ENCODE results near the gene TM4SF5.
"Not testable (repeated sequence)": the region's sequence is repeated elsewhere in the genome, so short reads cannot be mapped to it uniquely, and the experiment has no call there.

The TM4SF5 gene

DNA sequence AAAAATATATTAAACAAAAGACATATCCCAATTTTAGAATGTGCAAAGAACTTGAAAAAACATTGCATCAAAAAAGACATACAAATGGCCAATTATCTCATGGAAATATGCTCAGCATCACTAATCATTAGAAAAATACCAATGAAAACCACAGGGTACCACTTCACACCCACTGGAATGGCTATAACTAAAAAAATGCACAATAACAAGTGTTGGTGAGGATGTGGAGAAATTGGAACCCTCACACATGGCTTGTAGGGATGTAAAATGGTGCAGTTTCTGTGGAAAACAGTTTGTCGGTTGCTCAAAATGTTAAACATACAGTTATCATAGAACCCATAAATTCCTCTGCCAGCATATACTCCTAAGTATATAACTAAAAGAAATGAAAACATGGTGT lies 23.5 kb downstream of the TM4SF5 start:
- DNase-seq: no peak

DNA sequence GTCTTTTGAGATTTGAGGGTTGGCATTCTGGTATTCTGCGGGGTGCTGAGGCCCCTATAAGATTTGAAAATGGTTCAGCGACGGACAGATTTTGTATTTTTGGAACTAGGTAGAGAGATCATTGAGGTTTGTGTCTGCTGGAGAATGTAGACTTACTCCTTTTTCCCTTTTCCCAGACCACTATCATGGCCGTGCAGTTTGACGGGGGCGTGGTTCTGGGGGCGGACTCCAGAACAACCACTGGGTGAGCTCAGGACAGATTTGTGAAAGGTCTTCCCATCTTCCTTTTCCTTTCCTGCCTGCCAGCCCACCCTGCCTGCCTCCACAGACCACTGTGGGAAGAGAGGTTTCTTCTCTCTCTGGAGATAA lies 24.9 kb downstream of the TM4SF5 start:
- DNase-seq: peak; percentile 73

GRCh38 chr17:4800462-4801196 lies 28.9 kb downstream of the TM4SF5 start:
- DNase-seq: no peak

GRCh38 chr17:4802228-4802627 lies 30.5 kb downstream of the TM4SF5 start, which contains the start of gene C17orf114:
Gene C17orf114, minus strand, starts transcription at chr17:4802328.
- no peak for DNase-seq

DNA sequence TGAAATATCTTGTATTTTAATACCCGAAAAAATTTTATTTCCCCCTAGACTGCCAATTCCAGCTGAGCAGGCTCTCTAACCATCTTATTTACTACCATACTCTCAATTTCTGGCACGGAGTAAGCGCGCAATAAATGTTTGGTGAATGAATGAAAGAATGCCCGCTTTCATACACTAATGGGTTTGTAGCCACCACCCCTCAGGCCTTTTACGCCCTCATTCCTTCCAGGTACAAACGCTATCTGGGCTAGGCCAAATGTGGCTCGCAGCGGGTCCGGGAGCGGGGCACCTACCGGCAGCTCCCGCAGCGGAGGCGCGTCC lies 34.7 kb downstream of the TM4SF5 start:
- peak; percentile 58 for DNase-seq

DNA sequence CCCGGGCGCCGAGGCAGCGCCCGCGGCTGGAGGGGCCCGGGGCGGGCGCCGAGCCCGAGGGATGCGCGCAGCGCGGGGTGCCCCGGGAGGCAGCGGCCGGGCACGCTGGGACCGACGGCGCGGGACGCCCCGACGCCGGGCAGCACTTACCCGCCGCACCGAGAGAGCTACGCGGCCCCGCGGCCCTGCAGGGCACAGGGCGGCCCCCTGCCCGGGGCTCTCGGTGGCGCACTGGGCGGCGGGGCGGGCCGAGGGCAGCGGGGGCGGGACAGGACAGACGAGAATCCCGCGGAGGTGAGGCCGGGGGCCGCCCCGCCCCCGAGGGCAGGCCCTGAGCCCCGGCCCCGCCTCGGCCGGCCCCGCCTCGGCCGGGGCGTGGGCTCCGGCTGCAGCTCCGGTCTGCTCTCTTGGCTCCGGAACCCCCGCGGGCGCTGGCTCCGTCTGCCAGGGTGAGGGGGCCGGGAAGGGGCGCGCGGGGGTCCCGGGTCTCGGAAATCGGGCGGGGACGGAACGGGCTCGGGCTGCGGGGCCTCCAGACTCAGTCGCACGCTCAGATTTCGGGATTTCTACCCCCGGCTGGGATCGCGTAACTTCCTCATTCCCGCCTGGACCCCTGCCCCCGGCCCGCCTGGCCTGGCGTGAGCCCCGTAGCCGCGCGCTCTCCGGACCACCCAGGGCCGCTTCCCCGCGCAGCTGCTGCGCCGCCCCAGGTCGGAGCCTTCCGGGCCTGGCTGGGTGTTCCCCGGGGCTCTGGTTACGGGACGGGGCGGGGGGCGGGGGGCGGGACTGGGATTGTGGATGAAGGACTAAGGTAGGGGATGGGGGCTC lies 35.3 kb downstream of the TM4SF5 start, which contains the start of gene PLD2:
TSS of gene PLD2 (plus strand) at position 376 of the 828 bp plus-strand sequence. CDS start 621 bp downstream, outside the sequence.
- DNase-seq: peak; percentile 95

- DNase-seq: no peak
Observed at GRCh38 chr17:4807605-4808377, 36.1 kb downstream of the TM4SF5 start.

DNA sequence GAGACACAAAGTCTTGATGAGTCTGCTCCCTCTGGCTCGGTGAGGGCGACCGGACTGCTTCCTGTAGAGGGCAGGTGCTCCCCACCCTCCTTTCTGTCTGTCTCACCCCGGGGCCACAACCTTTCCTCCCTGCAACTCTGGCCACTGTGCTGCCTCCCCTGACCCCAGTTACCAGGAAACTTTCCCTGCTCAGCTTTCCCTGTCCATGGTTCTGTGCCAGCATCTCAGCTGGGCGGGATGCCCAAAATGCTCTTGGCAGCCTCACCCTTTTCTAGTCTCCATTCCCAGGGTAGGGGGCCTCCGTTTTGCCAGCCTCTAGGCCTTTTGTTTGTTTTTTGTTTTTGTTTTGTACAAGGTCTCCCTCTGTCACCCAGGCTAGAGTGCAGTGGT lies 36.7 kb downstream of the TM4SF5 start:
- no peak for DNase-seq

DNA sequence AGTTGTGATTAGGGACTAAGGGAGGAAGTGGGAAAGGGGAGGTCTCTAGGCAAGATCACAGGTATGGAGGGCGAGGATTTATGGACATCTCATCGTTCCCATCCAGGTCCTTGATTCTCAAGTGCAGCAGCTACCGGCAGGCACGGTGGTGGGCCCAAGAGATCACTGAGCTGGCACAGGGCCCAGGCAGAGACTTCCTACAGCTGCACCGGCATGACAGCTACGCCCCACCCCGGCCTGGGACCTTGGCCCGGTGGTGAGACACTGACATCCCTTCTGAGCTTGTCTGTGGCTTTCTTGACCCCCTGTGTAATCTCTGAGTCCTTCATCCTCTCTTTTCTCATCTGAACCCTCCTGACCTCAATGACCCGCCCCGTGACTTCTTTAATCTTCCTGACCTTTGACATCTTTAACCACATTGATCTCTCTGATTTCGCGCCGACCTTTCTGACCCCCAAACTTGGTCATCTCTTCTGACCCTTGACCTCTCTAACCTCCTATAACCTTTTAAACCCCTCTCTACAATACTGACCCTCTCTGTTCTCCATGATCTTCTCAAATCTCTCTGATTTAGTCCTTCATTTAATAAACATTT lies 39.1 kb downstream of the TM4SF5 start:
- DNase-seq: no peak

GRCh38 chr17:4811471-4811870 lies 39.8 kb downstream of the TM4SF5 start:
- DNase-seq: no peak

DNA sequence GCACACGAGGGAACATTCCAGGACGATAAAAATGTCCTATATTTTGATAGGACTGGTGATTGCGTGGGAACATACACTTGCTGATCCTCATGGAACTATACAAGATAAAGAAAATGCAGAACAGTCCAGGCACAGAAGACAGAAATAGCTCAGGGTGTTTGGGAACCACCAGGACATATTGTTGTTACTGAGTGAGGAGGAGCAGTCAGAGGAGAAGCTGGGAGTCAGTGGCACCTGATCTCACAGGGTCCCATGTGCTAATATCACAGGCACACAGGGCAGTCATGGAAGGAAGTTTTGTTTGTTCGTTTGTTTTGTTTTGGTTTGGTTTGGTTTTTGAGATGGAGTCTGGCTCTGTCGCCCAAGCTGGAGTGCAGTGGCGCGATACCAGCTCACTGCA lies 41.0 kb downstream of the TM4SF5 start:
- no peak for DNase-seq

DNA sequence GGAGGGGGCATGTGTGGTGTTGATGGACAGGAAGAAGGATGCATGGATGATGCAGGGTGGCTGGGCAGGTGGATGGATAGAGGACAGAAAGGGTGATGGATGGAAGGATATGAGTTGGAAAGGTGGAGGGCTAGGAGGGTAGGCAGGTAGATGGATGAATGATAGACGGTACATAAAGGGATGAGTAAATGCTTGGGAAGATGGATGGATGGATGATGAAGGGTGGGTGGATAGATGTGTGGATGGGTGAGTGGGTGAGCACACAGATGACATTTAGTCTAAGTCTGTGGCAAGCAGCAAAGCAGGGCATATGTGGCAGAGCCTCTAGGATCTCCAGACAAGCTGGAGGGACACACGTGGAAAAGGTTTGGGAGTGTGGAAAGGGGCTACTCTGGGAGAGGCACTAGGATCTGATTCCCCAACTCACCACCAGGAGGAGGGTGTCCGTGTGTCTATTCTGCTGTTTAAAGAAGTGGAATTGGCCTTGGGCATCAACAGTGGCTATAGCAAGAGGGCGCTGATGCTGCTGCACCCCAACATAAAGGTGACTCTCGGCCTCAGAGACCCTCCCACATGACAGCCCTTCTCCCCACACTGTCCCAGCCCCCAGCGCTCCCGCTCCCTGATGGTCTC lies 43.5 kb downstream of the TM4SF5 start:
- peak; percentile 54 for DNase-seq

- DNase-seq: no peak
Observed at GRCh38 chr17:4816826-4817225, 45.1 kb downstream of the TM4SF5 start.

- DNase-seq: peak; percentile 25
Observed at GRCh38 chr17:4818276-4818675, 46.6 kb downstream of the TM4SF5 start.

GRCh38 chr17:4822835-4823234 lies 51.1 kb downstream of the TM4SF5 start:
- no peak for DNase-seq

DNA sequence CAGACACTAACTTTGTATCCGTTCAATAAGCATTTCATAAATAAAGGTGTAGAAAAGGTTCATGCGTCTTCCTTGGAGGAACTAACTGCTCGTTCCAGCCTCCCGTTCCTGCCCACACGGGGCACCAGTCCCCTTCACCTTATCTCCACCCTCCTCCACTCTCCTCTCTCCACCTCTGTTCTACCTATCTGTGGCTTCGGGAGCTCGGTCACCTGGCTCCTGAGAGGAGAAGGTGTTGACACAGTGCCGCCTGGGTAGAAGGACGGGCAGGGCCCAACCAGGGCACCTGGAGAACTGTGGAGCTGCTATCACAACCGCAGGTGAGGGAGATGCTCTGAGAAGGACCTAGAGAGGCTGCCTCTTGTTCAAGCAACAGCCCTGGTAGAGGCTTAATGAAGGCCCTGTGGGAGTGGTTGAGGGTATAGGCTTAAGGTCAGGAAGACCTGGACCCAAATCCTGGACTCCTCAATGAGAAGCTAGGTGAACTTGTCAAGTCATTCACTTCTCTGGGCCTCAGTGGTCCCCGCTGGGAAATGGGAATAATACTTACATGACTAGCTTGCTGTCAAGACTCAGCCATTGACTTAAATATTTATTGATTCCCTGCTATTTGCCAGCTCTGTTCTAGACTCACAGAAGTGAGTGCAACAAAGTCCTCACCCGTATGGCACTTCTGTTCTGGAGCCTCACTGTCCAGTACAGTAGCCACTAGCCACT lies 51.8 kb downstream of the TM4SF5 start:
- no peak for DNase-seq

- no peak for DNase-seq
Observed at GRCh38 chr17:4827399-4827798, 55.7 kb downstream of the TM4SF5 start.

- not testable (repeated sequence) for DNase-seq
Observed at GRCh38 chr17:4832829-4833177, 61.1 kb downstream of the TM4SF5 start.
